ENCODE results near the gene NPEPPS. TPM values are rescaled to one million over a fixed set of nuclear protein-coding genes. Genes with fewer than 3 reads are reported as not detected.
"Not testable (repeated sequence)": the region's sequence is repeated elsewhere in the genome, so short reads cannot be mapped to it uniquely, and the experiment has no call there.

The NPEPPS gene
- polyA plus RNA-seq, 1 experiment: 206 TPM

- DNase-seq (ENCODE audit: low read depth, low spot score); CTCF ChIA-PET; H3K9me3 ChIP-seq (ENCODE audit: control insufficient read depth, insufficient read depth, low read length); H3K4me3 ChIP-seq (ENCODE audit: low read depth, low read length); POLR2A ChIA-PET; H3K27me3 ChIP-seq (ENCODE audit: control insufficient read depth, insufficient read depth, low read length); H3K27ac ChIP-seq (ENCODE audit: low read depth, low read length): not testable (repeated sequence)
Measured at GRCh38 chr17:47520279-47520678, 10.6 kb upstream of the NPEPPS start.

DNA sequence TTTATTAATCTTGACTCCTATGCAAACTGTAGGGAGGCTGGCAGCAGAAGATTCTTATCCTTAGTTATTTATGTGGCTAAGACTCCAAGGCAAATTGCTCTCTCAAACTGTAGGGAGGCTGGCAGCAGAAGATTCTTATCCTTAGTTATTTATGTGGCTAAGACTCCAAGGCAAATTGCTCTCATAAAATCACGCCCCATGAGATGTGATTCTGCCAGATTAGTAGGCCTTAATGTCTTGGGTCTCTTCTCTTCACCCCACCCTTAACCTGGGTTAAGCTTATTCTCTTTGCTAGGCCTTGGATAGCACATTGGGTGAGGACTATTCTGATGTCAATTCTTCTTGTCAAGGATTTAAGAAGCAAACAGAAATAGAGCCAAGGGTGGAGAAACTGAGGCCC lies 9.5 kb upstream of the NPEPPS start:
- CTCF ChIA-PET; H3K27ac ChIP-seq (ENCODE audit: low read depth, low read length); H3K27me3 ChIP-seq (ENCODE audit: control insufficient read depth, insufficient read depth, low read length); H3K9me3 ChIP-seq (ENCODE audit: control insufficient read depth, insufficient read depth, low read length); POLR2A ChIA-PET; DNase-seq (ENCODE audit: low read depth, low spot score); H3K4me3 ChIP-seq (ENCODE audit: low read depth, low read length): not testable (repeated sequence)

- H3K27me3 ChIP-seq (ENCODE audit: control insufficient read depth, insufficient read depth, low read length); POLR2A ChIA-PET; CTCF ChIA-PET; DNase-seq (ENCODE audit: low read depth, low spot score); H3K27ac ChIP-seq (ENCODE audit: low read depth, low read length); H3K9me3 ChIP-seq (ENCODE audit: control insufficient read depth, insufficient read depth, low read length); H3K4me3 ChIP-seq (ENCODE audit: low read depth, low read length): not testable (repeated sequence)
Measured at GRCh38 chr17:47522341-47522740, 8.6 kb upstream of the NPEPPS start.

- H3K9me3 ChIP-seq (ENCODE audit: control insufficient read depth, insufficient read depth, low read length); CTCF ChIA-PET; H3K27ac ChIP-seq (ENCODE audit: low read depth, low read length); DNase-seq (ENCODE audit: low read depth, low spot score); POLR2A ChIA-PET; H3K27me3 ChIP-seq (ENCODE audit: control insufficient read depth, insufficient read depth, low read length): not testable (repeated sequence)
- H3K4me3 ChIP-seq (ENCODE audit: low read depth, low read length): peak overlapping the region; percentile 70
Measured at GRCh38 chr17:47531233-47531820, 419 bp downstream of the NPEPPS start.

GRCh38 chr17:47539085-47539484 lies 8.2 kb downstream of the NPEPPS start:
- DNase-seq (ENCODE audit: low read depth, low spot score); POLR2A ChIA-PET; CTCF ChIA-PET; H3K27ac ChIP-seq (ENCODE audit: low read depth, low read length); H3K4me3 ChIP-seq (ENCODE audit: low read depth, low read length); H3K27me3 ChIP-seq (ENCODE audit: control insufficient read depth, insufficient read depth, low read length); H3K9me3 ChIP-seq (ENCODE audit: control insufficient read depth, insufficient read depth, low read length): not testable (repeated sequence)

- POLR2A ChIA-PET; H3K4me3 ChIP-seq (ENCODE audit: low read depth, low read length); H3K9me3 ChIP-seq (ENCODE audit: control insufficient read depth, insufficient read depth, low read length); H3K27ac ChIP-seq (ENCODE audit: low read depth, low read length); DNase-seq (ENCODE audit: low read depth, low spot score); H3K27me3 ChIP-seq (ENCODE audit: control insufficient read depth, insufficient read depth, low read length); CTCF ChIA-PET: not testable (repeated sequence)
Measured at GRCh38 chr17:47541676-47542075, 10.8 kb downstream of the NPEPPS start.

- H3K27ac ChIP-seq (ENCODE audit: low read depth, low read length); DNase-seq (ENCODE audit: low read depth, low spot score); H3K9me3 ChIP-seq (ENCODE audit: control insufficient read depth, insufficient read depth, low read length); CTCF ChIA-PET; H3K27me3 ChIP-seq (ENCODE audit: control insufficient read depth, insufficient read depth, low read length); POLR2A ChIA-PET; H3K4me3 ChIP-seq (ENCODE audit: low read depth, low read length): not testable (repeated sequence)
Measured at GRCh38 chr17:47544327-47544726, 13.4 kb downstream of the NPEPPS start.

DNA sequence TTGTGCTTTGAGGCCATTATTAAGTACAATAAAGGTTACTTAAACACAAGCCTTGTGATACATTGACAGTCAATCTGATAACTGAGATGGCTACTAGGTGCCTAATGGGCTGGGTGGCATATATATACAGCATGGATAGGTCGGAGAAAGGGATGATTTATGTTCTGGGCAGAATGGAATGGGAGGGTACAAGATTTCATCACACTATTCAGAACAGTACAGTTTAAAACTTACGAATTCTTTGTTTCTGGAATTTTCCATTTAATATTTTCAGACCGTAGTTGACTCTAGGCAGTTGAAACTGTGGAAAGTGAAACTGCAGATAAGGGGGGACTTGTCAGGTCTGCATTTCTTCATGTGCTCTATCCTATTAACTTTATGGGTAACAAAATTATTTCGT lies 23.8 kb downstream of the NPEPPS start:
- DNase-seq (ENCODE audit: low read depth, low spot score); H3K27ac ChIP-seq (ENCODE audit: low read depth, low read length); H3K4me3 ChIP-seq (ENCODE audit: low read depth, low read length); H3K9me3 ChIP-seq (ENCODE audit: control insufficient read depth, insufficient read depth, low read length); H3K27me3 ChIP-seq (ENCODE audit: control insufficient read depth, insufficient read depth, low read length); CTCF ChIA-PET; POLR2A ChIA-PET: not testable (repeated sequence)

GRCh38 chr17:47556108-47556507 lies 25.2 kb downstream of the NPEPPS start:
- H3K9me3 ChIP-seq (ENCODE audit: control insufficient read depth, insufficient read depth, low read length); DNase-seq (ENCODE audit: low read depth, low spot score); H3K4me3 ChIP-seq (ENCODE audit: low read depth, low read length); H3K27me3 ChIP-seq (ENCODE audit: control insufficient read depth, insufficient read depth, low read length); H3K27ac ChIP-seq (ENCODE audit: low read depth, low read length); POLR2A ChIA-PET; CTCF ChIA-PET: not testable (repeated sequence)

GRCh38 chr17:47560517-47561043 lies 29.7 kb downstream of the NPEPPS start:
- H3K4me3 ChIP-seq (ENCODE audit: low read depth, low read length); DNase-seq (ENCODE audit: low read depth, low spot score); POLR2A ChIA-PET; H3K27me3 ChIP-seq (ENCODE audit: control insufficient read depth, insufficient read depth, low read length); H3K27ac ChIP-seq (ENCODE audit: low read depth, low read length); H3K9me3 ChIP-seq (ENCODE audit: control insufficient read depth, insufficient read depth, low read length); CTCF ChIA-PET: not testable (repeated sequence)

GRCh38 chr17:47561698-47562405 lies 30.9 kb downstream of the NPEPPS start:
- H3K4me3 ChIP-seq (ENCODE audit: low read depth, low read length); CTCF ChIA-PET; H3K9me3 ChIP-seq (ENCODE audit: control insufficient read depth, insufficient read depth, low read length); H3K27me3 ChIP-seq (ENCODE audit: control insufficient read depth, insufficient read depth, low read length); DNase-seq (ENCODE audit: low read depth, low spot score); H3K27ac ChIP-seq (ENCODE audit: low read depth, low read length); POLR2A ChIA-PET: not testable (repeated sequence)

DNA sequence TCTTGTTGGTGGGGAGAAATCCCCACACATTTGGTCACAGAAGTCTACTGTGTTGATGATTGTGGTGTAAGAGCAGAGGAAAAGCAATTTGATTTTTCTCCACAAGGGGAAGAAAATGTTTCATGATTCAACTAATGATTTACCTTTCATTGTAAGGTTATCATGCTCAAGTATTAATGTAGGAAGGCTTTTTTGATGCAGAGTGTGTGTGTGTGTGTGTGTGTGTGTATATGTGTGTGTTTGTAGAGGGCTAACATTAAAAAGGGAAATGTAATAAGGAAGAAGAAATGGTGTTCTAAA lies 31.4 kb downstream of the NPEPPS start:
- DNase-seq (ENCODE audit: low read depth, low spot score); CTCF ChIA-PET: not testable (repeated sequence)

More for the DNA sequence above, 31.4 kb downstream of the NPEPPS start:
- H3K27me3 ChIP-seq (ENCODE audit: control insufficient read depth, insufficient read depth, low read length); POLR2A ChIA-PET; H3K27ac ChIP-seq (ENCODE audit: low read depth, low read length); H3K4me3 ChIP-seq (ENCODE audit: low read depth, low read length); H3K9me3 ChIP-seq (ENCODE audit: control insufficient read depth, insufficient read depth, low read length): not testable (repeated sequence)

All from AG04450 (cell line).